Natural killer cell (primary cell): Measurements from ENCODE around the gene IL1R2. TPM values are rescaled to one million over a fixed set of nuclear protein-coding genes. Genes with fewer than 3 reads are reported as not detected.

Experiments
- ATAC-seq, 3 donors: fragments of 150-1000 bp in 2 of 3; fragments of 200-7000 bp in 1 of 3; cut with Tn5 transposase; 1 replicate in 1 of 3; 2 replicates in 2 of 3; pipeline ENCODE4 v1.10.0; 2021; ENCODE audit warnings: mild to moderate bottlenecking in 2 of 3, moderate library complexity in 2 of 3
- DNase-seq, 2 donors: peaks; one replicate each; pipeline versions ENCODE4 v3.0.0 to v3.0.0-alpha.2; 2013 to 2021; ENCODE audit warnings: mixed read lengths in 1 of 2
- H3K27ac ChIP-seq: one replicate; pipeline ENCODE4 v1.5.1; 2013; ENCODE audit warnings: mild to moderate bottlenecking, low read length
- H3K27me3 ChIP-seq: one replicate; pipeline ENCODE4 v1.6.1; 2013; ENCODE audit warnings: low read length; ENCODE audit not compliant: control insufficient read depth, insufficient read depth
- H3K36me3 ChIP-seq: one replicate; pipeline ENCODE4 v1.6.1; 2013; ENCODE audit warnings: low read length; ENCODE audit not compliant: control insufficient read depth, insufficient read depth
- H3K4me1 ChIP-seq: one replicate; pipeline ENCODE4 v1.6.1; 2013; ENCODE audit warnings: low read length; ENCODE audit not compliant: control insufficient read depth, insufficient read depth
- H3K4me3 ChIP-seq: one replicate; pipeline ENCODE4 v1.5.1; 2013; ENCODE audit warnings: low read length
- H3K9me3 ChIP-seq: one replicate; pipeline ENCODE4 v1.6.1; 2013; ENCODE audit warnings: low read length; ENCODE audit not compliant: control insufficient read depth, insufficient read depth
- H3K27ac Mint-ChIP-seq, 2 donors: one replicate each; pipeline ENCODE4 v1.8.0; 2022; ENCODE audit warnings: mild to moderate bottlenecking in 2 of 2, mixed read lengths in 2 of 2, moderate library complexity in 1 of 2
- H3K27me3 Mint-ChIP-seq, 2 donors: one replicate each; pipeline ENCODE4 v1.8.0; 2022; ENCODE audit warnings: low read depth in 2 of 2, mixed read lengths in 2 of 2
- H3K36me3 Mint-ChIP-seq: one replicate; pipeline ENCODE4 v1.8.0; 2022; ENCODE audit warnings: mixed read lengths
- H3K4me1 Mint-ChIP-seq, 2 donors: one replicate each; pipeline ENCODE4 v1.8.0; 2022; ENCODE audit warnings: mixed read lengths in 2 of 2
- H3K4me3 Mint-ChIP-seq: one replicate; pipeline ENCODE4 v1.8.0; 2022; ENCODE audit warnings: mild to moderate bottlenecking, moderate library complexity, mixed read lengths
- H3K9me3 Mint-ChIP-seq, 2 donors: one replicate each; pipeline ENCODE4 v1.8.0; 2022; ENCODE audit warnings: mixed read lengths in 2 of 2
- CTCF ChIP-seq: fragments of 200-600 bp; IDR thresholded peaks from one replicate; pipeline ENCODE4 v1.8.0; 2022; ENCODE audit warnings: antibody characterized with exemption
- WGBS: methylation state at CpG from one replicate; pipeline ENCODE4 v1.1.7; 2013; ENCODE audit warnings: missing lambda C conversion rate; ENCODE audit not compliant: insufficient coverage; 5-methylcytosine and 5-hydroxymethylcytosine counted together
- intact Hi-C: fragments of 100-400 bp; cut with micrococcal nuclease; formaldehyde crosslinking; loops from one replicate; pipeline ENCODE4 v1.14.2; 2022
- total RNA-seq, 4 donors: library from RNA; stranded (reverse); fragments of 120-200 nt in 1 of 4; gene quantifications; one replicate each; pipeline versions ENCODE4 v1.2.3 to v1.2.4, GENCODE V29; 2013 to 2022

IL1R2 gene
- total RNA-seq, 3 donors from 2014 or later (not counting 1 experiment from before 2014, with no cell fraction given): 0.66 to 5.7 TPM; not detected in 1

DNA sequence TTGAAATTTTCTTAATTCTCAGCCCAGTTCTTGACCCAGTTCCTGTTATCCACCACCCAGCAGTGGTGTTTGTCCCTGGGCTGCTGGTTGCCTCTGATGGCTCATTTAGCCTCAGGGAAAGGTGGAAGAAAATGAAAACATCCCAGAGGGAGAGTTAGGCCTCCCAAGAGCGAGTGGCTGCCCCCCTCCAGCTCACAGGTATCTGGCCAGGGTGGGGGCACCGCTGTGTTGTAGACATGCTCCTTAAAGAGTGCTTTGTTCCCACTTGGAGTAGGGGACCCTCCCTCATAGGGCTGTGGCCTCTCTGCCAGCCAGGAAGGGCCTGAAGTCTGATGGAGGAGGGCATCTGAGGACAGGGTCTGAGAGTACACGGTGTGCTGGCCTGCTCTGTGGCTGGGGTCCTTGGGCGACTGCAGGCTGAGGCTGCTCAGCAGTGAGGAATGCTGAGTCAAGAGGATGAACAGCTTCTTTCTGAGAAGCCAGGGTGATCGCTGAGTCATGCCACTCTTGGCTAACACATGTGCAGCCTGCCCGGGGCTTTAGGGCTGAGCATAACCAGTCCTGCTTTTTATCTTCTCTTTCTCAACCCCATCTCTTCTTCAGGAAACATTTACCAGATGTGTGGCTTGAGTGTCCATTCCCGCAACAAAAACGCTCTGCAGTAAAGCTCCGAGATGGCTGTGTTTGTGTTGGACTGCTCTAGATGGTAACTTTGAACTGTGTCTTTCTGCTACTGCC lies 72.3 kb downstream of the IL1R2 start:
- no peak for DNase-seq

DNA sequence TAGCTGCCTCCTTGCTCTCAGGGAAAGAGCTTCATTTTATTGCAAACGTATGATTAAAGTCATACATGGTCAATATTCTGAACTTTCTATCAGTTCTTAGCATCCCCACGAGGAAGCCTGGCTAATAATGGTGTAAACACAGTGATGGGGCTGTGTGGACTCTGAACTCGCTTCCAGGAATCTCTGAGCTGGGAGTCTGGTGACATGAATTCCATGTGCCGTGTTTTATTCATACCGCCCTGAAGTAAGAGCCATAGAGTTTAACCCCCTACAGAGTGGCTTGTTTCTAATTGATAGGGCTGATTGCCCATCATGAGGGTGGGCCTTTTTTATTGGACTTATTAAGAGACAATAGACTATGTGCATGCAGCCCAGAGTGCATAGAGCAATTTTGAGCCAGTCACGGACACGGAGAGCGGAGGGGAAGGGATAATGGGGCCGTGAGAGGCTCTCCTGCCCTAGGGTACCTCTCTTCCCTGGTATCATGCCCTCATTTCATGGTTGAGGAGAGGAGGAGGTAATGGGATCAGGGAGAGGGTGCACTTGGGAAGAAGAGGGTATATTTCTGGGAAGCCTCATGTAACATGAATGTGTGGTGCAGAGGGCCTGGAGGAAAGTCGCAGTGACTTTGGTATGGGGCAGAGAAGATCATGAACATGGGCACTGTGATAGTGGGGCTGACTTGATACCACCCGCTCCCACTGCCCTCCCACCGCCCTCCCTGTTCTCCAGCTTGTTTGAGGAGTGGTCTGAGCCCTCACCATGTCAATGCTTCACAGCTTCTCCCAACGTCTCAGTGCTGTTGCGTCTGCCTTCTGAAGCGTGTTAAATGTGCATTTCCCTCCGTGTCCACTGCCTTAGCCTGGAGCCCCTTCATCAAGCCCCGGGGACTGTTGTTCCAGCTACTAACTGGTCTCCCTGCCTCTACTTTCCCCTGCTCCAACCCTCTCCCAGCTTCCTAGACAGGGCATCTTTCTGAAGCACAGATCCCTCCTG lies 73.2 kb downstream of the IL1R2 start:
- peaks cover 13 to 17% of the 10 kb centered on the region in 2 donors for H3K27me3 Mint-ChIP-seq

More for the DNA sequence above, 72.3 kb downstream of the IL1R2 start:
- peaks cover 13 to 25% of the 10 kb centered on the region in 2 donors for H3K27me3 Mint-ChIP-seq
- no peak for TF ChIP-seq CTCF
- ATAC-seq: peak in 2 of 3 donors; percentile 47 to 76
- no peaks in the 10 kb centered on the region for H3K4me1 Mint-ChIP-seq
- no peaks in the 10 kb centered on the region for H3K36me3 ChIP-seq
- peaks cover 7% of the 10 kb centered on the region for H3K4me1 ChIP-seq
- H3K9me3 Mint-ChIP-seq: no peaks in the 10 kb centered on the region
- no peak overlapping the region for H3K4me3 Mint-ChIP-seq
- H3K4me3 ChIP-seq: no peak overlapping the region
- no peaks in the 10 kb centered on the region for H3K36me3 Mint-ChIP-seq
- 33% methylated on average over 9 of the region's 9 CpGs for WGBS
- no peaks in the 10 kb centered on the region for H3K9me3 ChIP-seq
- intact Hi-C loops: no loop called here
- H3K27me3 ChIP-seq: no peaks in the 10 kb centered on the region
- no peak overlapping the region for H3K27ac ChIP-seq
- no peak overlapping the region for H3K27ac Mint-ChIP-seq

DNA sequence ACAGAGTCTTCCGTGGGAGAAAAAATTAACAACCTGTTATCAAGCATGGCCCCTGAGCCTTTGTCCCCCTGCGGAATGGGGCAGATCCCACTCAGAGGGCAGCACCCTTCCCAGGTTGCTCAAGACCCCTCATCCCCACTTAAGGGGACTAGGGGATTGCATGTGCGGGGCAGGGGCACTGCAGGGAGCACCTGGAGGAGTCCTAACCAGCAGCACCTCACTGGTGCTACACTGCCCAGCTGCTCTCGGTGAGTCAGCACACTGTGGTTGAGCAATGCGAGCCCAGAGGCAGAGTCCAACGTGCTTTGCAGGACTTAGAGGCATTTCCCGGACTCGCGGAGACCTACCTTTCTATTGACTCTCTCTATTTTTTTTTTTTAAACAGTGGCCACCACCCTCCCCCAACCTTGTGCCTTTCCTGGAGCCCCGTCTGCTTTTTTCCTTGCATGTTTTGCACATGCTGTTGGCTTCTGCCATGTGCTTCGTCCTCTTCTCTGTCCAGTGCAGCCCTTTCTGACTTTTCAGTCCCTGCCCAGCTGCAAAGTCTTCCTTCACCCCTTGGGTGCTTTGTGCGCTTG lies 74.0 kb downstream of the IL1R2 start:
- intact Hi-C loops: no loop called here
- ATAC-seq (no peak), DNase-seq (no peak)
- H3K36me3 ChIP-seq: no peaks in the 10 kb centered on the region
- WGBS: 84% methylated on average over 12 of the region's 12 CpGs
- H3K36me3 Mint-ChIP-seq: no peaks in the 10 kb centered on the region
- no peaks in the 10 kb centered on the region for H3K4me1 Mint-ChIP-seq
- no peak for TF ChIP-seq CTCF
- H3K4me1 ChIP-seq: peaks cover 7% of the 10 kb centered on the region
- H3K27ac Mint-ChIP-seq: no peak overlapping the region
- peaks cover 13 to 17% of the 10 kb centered on the region in 2 donors for H3K27me3 Mint-ChIP-seq
- no peak overlapping the region for H3K27ac ChIP-seq
- no peaks in the 10 kb centered on the region for H3K9me3 Mint-ChIP-seq
- no peaks in the 10 kb centered on the region for H3K27me3 ChIP-seq
- no peak overlapping the region for H3K4me3 ChIP-seq
- no peak overlapping the region for H3K4me3 Mint-ChIP-seq
- no peaks in the 10 kb centered on the region for H3K9me3 ChIP-seq

More for the DNA sequence above, 73.2 kb downstream of the IL1R2 start:
- WGBS: 89% methylated on average over 17 of the region's 17 CpGs
- H3K36me3 ChIP-seq: no peaks in the 10 kb centered on the region
- H3K27ac Mint-ChIP-seq: no peak overlapping the region
- H3K27me3 ChIP-seq: no peaks in the 10 kb centered on the region
- TF ChIP-seq CTCF: no peak
- intact Hi-C loops: no loop called here
- no peaks in the 10 kb centered on the region for H3K9me3 ChIP-seq
- H3K4me1 ChIP-seq: peaks cover 7% of the 10 kb centered on the region
- H3K4me3 ChIP-seq: no peak overlapping the region
- H3K36me3 Mint-ChIP-seq: no peaks in the 10 kb centered on the region
- H3K4me1 Mint-ChIP-seq: no peaks in the 10 kb centered on the region
- H3K27ac ChIP-seq: no peak overlapping the region
- H3K9me3 Mint-ChIP-seq: no peaks in the 10 kb centered on the region
- H3K4me3 Mint-ChIP-seq: no peak overlapping the region
- no peak for DNase-seq
- ATAC-seq: no peak
